ENCODE measurements around the gene IP6K1.

IP6K1 gene

DNA sequence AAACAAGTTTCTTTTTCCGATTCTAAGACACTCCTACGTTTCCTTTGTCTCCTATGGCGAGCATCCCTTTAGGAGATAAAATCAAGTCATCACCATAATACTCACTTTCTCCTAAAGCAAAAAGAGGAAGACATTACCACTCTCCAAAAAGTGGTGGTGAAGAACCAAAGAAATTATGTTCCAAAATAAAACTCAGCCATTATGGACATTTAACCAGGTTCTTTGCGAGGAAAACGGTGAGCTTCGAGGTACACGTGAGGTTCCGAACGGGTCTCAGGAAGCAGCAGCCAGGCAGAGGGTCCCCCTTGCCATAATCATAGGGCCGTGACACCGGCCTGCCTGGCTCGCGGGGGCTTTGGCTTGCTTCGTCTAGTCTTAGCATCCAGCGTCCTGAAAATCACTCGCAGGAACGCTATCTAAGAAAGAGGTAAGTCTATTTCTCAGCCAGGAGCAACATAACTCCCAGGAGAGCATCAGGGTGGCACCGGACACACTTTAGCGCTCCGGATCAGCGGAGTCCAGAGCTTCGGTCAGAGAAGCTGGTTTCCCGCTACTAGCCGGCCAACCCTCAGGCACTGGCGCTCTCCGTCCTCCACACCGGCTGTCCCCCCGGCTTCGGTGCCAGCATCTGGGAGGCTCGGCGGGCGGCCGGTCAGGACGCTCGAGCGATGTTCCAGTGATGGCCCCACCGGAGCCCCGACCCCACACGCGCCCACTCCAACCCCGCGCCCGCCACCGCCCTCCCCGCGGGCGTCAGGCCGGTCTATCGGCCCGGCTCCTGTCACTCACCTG is 581 bp downstream of the IP6K1 start:
- TF ChIP-seq GATA2 (IDR thresholded peaks at IDR 0.05; ENCODE audit: low read depth, low read length) (no peak), GATA3 (IDR thresholded peaks at IDR 0.05; ENCODE audit: low read depth, low read length) (no peak)

DNA sequence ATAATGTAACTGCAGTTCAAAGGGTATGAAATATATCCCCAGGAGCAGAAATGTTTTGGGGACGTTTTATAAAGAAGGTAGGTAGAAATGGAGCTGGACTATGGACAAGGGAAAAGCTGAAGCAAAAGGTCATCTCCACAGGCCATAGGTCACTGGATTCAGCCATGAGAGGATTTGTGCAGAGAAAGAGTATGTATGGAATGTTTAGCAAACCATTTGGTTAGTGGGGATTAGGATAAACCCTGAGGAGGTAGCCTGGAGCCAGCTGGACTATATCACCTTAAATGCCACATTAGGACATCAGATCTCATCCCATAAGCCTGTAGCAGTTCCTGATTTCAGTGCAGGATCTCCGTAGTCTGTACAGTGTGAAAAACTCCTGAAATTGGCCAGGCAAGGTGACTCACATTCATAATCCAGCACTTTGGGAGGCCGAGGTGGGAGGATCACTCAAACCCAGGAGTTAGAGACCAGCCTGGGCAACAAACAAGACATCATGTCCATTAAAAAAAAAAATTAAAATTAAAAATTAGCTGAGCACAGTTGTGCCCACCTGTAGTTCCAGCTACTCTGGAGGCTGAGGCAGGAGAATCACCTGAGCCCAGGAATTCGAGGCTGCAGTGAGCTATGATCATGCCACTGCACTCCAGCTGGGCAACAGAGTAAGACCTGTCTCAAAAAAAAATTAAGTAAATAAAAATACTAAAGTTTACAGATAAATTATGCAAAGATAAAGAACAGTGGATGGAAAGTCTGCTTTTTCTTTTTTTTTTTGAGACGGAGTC is 4.7 kb downstream of the IP6K1 start:
- no peak for TF ChIP-seq GATA3 (IDR thresholded peaks at IDR 0.05; ENCODE audit: low read depth, low read length)
- no peak for TF ChIP-seq GATA2 (IDR thresholded peaks at IDR 0.05; ENCODE audit: low read depth, low read length)

DNA sequence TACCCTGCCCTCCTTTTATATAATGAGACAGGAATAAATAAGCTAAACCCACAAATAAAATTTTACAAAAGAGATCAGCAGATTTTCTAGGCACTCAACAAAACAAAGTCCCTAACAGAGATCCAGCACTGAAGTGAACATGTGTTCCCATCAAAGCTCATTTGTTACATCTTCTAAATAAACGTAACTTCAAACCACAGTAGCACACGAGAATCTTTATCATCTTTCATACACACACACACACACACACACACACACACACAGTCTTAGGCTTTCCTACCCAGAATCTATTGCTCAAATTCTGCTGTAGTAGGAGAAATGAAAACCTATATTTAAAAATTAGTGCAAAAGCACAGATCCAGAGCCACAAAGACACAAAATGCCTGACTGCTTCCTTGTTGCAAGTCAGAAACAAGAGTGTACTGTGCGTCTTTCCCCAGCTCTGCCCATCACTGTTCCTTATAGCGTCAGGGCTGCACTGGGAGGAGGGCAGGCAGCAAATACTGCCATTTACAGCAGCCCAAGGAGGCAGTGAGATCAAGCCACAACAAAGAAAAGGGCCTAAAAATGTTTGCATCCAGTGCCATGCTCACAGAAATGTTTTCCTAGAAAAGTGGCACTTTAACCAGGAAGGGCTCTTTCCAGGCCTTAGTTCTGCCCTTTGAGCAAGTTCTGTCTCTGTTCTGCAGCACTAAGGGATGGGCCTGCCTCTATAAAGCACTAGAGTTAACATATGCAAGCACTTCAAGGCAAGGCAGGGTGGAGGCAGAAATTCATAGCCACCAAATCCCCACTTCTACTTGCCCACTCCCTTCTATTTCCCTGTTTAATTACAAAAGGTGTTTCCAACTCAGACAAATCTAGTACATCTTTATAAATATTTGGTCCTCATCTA is 6.0 kb downstream of the IP6K1 start:
- no peak for TF ChIP-seq GATA3 (IDR thresholded peaks at IDR 0.05; ENCODE audit: low read depth, low read length)
- TF ChIP-seq GATA2 (IDR thresholded peaks at IDR 0.05; ENCODE audit: low read depth, low read length), result no peak

DNA sequence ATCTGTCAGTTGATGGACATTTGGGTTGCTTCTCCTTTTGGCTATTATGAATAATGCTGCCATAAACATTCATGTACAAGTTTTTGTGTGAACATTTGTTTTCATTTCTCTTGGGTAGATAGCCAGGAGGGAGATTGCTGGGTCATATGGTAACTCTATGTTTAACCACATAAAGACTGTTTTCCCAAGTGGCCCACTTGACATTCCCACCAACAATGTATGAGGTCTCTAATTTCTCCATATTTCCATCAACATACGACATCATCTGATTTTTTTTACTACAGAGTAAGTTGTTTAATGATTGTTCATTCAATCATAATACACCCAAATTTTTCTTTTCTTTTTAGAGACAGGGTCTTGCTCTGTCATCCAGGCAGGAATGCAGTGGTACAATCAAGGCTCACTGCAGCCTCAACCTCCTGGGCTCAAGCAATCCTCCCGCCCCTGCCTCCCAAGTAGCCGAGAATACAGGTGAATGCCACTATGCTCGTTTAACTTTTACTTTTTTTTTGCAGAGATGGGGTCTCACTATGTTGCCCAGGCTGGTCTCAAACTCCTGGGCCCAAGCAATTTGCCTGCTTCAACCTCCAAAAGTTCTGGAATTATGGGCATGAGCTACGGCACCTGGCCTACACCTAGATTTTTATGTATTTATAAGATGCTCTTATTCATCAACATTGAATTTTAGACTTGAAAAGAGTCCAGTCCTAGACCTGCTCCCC is 6.8 kb downstream of the IP6K1 start:
- TF ChIP-seq GATA2 (IDR thresholded peaks at IDR 0.05; ENCODE audit: low read depth, low read length) (no peak), GATA3 (IDR thresholded peaks at IDR 0.05; ENCODE audit: low read depth, low read length) (no peak)

DNA sequence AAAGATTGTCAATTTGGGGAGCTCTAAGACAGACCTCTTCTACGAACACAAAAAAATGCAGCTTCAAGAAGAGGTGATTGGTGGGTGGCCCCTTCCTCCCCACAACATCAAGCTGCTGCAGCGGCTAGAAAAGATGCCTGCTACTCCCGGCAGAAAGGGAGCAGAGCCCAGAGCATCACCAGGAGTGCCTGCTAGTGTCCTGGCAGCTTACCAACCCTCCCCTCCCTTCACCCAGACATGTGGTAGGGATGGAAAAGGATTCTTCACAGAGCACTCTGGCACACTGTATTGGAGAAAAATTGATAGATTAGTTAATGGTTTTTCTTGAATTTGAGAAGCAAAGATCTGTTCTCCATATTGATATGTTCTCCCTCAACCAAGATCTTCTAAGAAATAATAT is 10.8 kb downstream of the IP6K1 start:
- no peak for TF ChIP-seq GATA3 (IDR thresholded peaks at IDR 0.05; ENCODE audit: low read depth, low read length)
- no peak for TF ChIP-seq GATA2 (IDR thresholded peaks at IDR 0.05; ENCODE audit: low read depth, low read length)

DNA sequence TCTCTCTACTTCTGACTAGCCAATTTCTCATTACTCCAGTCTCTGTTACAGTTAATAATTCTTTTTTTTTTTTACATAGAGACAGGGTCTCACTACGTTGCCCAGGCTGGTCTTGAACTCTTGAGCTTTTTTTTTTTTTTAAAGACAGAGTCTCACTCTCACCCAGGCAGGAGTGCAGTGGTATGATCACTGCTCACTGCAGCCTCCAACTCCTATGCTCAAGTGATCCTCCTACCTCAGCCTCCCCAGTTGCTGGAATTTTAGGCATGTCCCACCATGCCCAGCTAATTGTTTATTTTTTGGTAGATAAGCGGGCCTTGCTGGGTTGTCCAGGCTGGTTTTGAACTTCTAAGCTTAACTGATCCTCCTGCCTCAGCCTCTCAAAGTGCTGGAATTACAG is 13.6 kb downstream of the IP6K1 start:
- TF ChIP-seq GATA3 (IDR thresholded peaks at IDR 0.05; ENCODE audit: low read depth, low read length), result no peak
- no peak for TF ChIP-seq GATA2 (IDR thresholded peaks at IDR 0.05; ENCODE audit: low read depth, low read length)

DNA sequence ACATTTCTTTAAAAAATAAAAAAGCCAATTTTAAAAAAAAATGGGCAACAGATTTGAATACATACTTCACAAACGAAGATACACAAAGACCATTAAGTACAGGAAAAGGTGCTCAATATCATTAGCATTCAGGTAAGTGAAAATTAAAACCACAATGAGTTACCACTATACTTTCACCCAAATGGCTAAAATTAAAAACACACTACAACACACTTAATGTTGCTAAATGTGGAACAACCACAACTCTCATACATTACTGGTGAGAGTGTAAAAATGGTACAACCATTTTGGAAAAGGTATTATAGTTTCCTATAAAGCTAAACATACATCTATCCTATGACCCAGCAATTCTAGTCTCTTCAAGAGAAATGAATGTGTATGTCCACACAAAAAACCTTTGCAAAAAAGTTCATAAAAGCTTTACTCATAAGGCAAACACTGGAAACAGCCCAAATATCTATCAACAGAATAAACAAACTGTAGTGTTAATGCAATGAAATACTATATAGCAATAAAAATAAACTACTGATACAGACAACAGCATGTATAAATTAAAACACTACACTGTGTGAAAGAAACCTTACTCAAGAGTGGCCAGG is 14.9 kb downstream of the IP6K1 start:
- no peak for TF ChIP-seq GATA2 (IDR thresholded peaks at IDR 0.05; ENCODE audit: low read depth, low read length)
- TF ChIP-seq GATA3 (IDR thresholded peaks at IDR 0.05; ENCODE audit: low read depth, low read length), result no peak

DNA sequence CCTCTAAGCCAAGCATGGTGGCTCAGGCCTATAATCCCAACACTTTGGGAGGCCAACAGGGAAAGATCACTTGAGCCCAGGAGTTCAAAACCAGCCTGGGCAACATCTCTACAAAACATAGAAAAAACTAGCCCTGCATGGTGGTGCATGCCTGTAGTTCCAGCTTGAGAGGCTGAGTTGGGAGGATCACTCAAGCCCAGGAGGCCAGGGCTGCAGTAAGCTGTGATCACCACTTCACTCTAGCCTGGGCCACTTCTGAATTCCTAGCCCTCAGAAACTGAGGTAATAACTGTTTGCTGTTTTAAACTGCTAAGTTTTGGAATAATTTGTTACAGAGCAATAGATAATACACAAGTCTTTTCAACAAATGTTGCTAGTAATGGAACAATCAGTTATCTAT is 16.4 kb downstream of the IP6K1 start:
- TF ChIP-seq GATA3 (IDR thresholded peaks at IDR 0.05; ENCODE audit: low read depth, low read length) (no peak), GATA2 (IDR thresholded peaks at IDR 0.05; ENCODE audit: low read depth, low read length) (no peak)

DNA sequence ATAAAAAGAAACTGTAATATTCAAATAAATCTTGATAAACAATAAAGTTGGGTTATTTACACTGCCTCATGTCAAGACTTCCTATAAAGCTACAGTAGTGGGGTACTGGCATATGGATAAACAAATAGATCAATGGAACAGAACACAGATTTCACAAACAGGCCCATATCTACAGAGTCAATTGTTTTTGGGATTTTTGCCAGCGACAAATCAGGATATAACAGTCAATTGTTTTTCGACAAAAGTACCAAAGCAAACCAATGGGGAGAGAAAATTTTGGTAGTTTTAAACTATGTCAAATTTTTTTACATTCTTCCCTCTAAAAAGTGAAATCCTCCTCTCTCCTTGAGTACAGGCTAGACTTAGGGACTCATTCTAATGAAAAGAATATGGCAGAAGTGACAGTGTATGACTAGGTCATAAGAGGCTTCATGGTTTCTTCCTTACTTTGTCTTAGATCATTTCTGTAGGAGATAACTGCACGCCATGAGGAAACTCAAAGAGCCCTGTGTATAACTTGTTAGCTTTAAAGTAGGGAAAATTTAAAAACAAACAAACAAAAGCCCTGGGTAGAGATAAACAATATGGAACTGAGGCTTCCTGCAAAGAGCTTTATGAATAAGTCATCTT is 16.9 kb downstream of the IP6K1 start:
- TF ChIP-seq GATA3 (IDR thresholded peaks at IDR 0.05; ENCODE audit: low read depth, low read length) (no peak), GATA2 (IDR thresholded peaks at IDR 0.05; ENCODE audit: low read depth, low read length) (no peak)

DNA sequence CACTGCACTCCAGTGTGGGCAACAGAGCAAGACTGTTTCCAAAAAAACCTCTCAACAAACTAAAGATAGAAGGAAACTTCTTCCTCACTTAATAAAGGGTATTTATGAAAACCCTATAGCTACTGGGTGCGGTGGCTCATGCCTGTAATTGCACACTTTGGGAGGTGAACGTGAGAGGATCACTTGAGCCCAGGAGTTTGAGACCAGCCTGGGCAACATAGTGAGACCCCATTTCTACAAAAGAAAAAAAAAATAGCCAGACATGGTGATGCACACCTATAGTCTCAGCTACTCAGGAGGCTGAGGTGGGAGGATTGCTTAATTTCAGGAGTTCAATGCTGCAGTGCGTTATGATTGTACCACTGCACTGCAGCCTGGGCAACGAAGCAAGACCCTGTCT is 22.4 kb downstream of the IP6K1 start:
- TF ChIP-seq GATA2 (IDR thresholded peaks at IDR 0.05; ENCODE audit: low read depth, low read length) (no peak), GATA3 (IDR thresholded peaks at IDR 0.05; ENCODE audit: low read depth, low read length) (no peak)

DNA sequence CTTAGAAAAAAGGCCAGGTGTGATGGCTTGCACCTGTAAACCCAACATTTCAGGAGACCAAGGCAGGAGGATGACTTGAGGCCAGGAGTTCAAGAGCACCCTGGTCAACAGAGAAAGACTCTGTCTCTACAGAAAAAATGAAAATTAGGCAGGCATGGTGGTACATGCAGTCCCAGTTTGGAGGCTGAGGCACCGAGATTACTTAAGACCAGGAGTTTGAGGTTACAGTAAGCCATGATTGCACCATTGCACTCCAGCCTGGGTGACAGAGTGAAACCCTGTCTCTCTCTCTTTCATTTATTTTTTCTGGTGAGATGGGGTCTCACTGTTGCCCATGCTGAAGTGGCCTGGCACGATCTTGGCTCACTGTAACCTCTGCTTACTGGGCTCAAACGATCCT is 24.7 kb downstream of the IP6K1 start:
- no peak for TF ChIP-seq GATA2 (IDR thresholded peaks at IDR 0.05; ENCODE audit: low read depth, low read length)
- TF ChIP-seq GATA3 (IDR thresholded peaks at IDR 0.05; ENCODE audit: low read depth, low read length), result no peak

DNA sequence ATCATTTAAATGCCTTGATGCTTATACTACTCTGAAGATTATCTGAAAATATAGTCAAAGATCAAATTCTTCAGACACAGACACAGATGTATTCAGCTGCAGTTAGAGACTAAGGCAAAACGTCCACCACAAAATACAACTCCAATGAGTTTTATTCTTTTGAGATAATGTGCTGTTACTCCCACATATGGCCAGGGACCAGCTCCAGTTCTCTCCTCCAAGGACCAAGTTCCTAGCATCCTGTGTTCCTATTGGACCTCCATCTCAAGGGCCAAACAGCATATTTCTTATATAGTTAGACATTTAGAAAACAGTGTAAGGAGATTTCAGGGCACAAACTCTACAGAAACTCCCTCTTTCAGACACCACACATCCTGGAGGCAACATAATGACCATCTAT is 27.1 kb downstream of the IP6K1 start:
- TF ChIP-seq GATA3 (IDR thresholded peaks at IDR 0.05; ENCODE audit: low read depth, low read length) (no peak), GATA2 (IDR thresholded peaks at IDR 0.05; ENCODE audit: low read depth, low read length) (no peak)

DNA sequence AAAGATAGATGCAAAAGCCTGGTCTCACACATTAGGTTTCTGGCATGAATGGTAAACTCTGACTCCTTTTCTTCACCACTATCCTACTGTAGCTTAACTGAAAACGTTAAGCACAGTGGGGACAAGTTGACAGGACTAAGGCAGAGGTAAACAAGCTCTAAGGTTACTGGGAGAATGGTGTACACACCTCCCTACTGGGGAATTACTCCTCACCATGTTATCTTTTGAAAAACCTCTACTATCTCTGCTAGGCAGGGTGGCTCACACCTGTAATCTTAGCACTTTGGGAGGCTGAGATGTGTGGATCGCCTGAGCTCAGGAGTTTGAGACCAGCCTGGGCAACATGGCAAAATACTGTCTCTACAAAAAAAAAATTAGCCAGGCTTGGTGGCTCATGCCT is 29.1 kb downstream of the IP6K1 start:
- no peak for TF ChIP-seq GATA3 (IDR thresholded peaks at IDR 0.05; ENCODE audit: low read depth, low read length)
- no peak for TF ChIP-seq GATA2 (IDR thresholded peaks at IDR 0.05; ENCODE audit: low read depth, low read length)
